BLaER1 treated with 17β-estradiol and CSF1 and Interleukin-3, amounts not matched to agents 10 nM and 100 nM (cell line): ENCODE results near the gene MDFI.
"Not testable (repeated sequence)": the region's sequence is repeated elsewhere in the genome, so short reads cannot be mapped to it uniquely, and the experiment has no call there.

Experiments
- H3K27ac ChIP-seq, 11 experiments: shearing (Covaris generic); formaldehyde crosslinking; 2 replicates each; pipeline ENCODE4 v1.8.1; 2022
- H3K27me3 ChIP-seq, 11 experiments: shearing (Covaris generic); formaldehyde crosslinking; 2 replicates each; pipeline ENCODE4 v1.8.1; 2022
- H3K36me3 ChIP-seq, 11 experiments: shearing (Covaris generic); formaldehyde crosslinking; 2 replicates each; pipeline ENCODE4 v1.8.1; 2022
- H3K4me1 ChIP-seq, 10 experiments: shearing (Covaris generic); formaldehyde crosslinking; 2 replicates each; pipeline ENCODE4 v1.8.1; 2022
- H3K4me2 ChIP-seq, 11 experiments: shearing (Covaris generic); formaldehyde crosslinking; 2 replicates each; pipeline ENCODE4 v1.8.1; 2022
- H3K4me3 ChIP-seq, 10 experiments: shearing (Covaris generic); formaldehyde crosslinking; 2 replicates each; pipeline ENCODE4 v1.8.1; 2022
- H3K9ac ChIP-seq, 11 experiments: shearing (Covaris generic); formaldehyde crosslinking; 2 replicates each; pipeline ENCODE4 v1.8.1; 2022
- H3K9me3 ChIP-seq, 11 experiments: shearing (Covaris generic); formaldehyde crosslinking; replicated peaks in 1 of 11; 2 replicates each; pipeline ENCODE4 v1.8.1; 2022
- H4K20me1 ChIP-seq, 11 experiments: shearing (Covaris generic); formaldehyde crosslinking; 2 replicates each; pipeline ENCODE4 v1.8.1; 2022
- Cebpa-rat ChIP-seq, 11 experiments: shearing (Covaris generic); IDR thresholded peaks; 2 replicates each; pipeline ENCODE4 v1.8.1; 2022

MDFI gene

GRCh38 chr6:41608443-41609151, 29.7 kb upstream of the MDFI start:
- Histone ChIP-seq H3K27ac (no peak overlapping the region), H3K9me3 (peaks cover 9 to 17% (median 13%) of the 10 kb centered on the region in 11 experiments; a peak in 21 of 22 replicates), H3K4me2 (no peak overlapping the region), H3K9ac (no peak overlapping the region), H3K4me1 (peaks cover 0 to 12% (median 0%) of the 10 kb centered on the region in 10 experiments; a peak in 4 of 20 replicates), H3K4me3 (no peak overlapping the region), H3K27me3 (no peaks in the 10 kb centered on the region), H4K20me1 (no peaks in the 10 kb centered on the region), H3K36me3 (no peaks in the 10 kb centered on the region)
- TF ChIP-seq Cebpa-rat (IDR thresholded peaks at IDR 0.05) = no peak

GRCh38 chr6:41614715-41615114, 23.6 kb upstream of the MDFI start:
- no peaks in the 10 kb centered on the region for H4K20me1 ChIP-seq
- H3K4me2 ChIP-seq = no peak overlapping the region

DNA sequence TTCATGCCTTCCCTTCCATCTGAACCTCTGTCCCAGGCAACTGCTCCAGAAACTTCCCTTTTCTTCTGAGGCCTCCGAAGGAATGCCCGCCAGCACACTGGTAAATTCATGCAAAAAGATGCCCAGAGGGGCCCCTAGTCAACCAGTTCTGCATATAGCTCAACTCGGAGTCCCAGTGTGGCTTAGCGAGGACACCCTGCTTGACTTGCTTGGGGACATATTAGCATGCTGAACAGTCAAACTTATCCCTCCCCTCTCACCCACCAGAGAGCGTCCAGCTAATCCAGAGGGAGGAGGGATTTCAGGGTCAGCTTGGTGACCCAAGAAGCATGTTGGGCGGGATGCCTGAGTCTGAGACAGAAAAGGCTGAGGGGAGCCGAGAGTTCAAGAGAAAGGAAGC, 23.0 kb upstream of the MDFI start:
- H3K4me1 ChIP-seq = peaks cover 0 to 19% (median 13%) of the 10 kb centered on the region in 10 experiments; a peak in 14 of 20 replicates
- no peak for TF ChIP-seq Cebpa-rat (IDR thresholded peaks at IDR 0.05)
- H3K9me3 ChIP-seq = peaks cover 12 to 21% (median 17%) of the 10 kb centered on the region in 11 experiments
- H3K9ac ChIP-seq = no peak overlapping the region
- no peaks in the 10 kb centered on the region for H3K36me3 ChIP-seq
- no peaks in the 10 kb centered on the region for H4K20me1 ChIP-seq
- no peak overlapping the region for H3K27ac ChIP-seq
- no peaks in the 10 kb centered on the region for H3K27me3 ChIP-seq
- no peak overlapping the region for H3K4me3 ChIP-seq
- no peak overlapping the region for H3K4me2 ChIP-seq

More at GRCh38 chr6:41614715-41615114, 23.6 kb upstream of the MDFI start:
- no peak overlapping the region for H3K27ac ChIP-seq
- no peaks in the 10 kb centered on the region for H3K36me3 ChIP-seq
- peaks cover 9 to 19% (median 14%) of the 10 kb centered on the region in 11 experiments for H3K9me3 ChIP-seq
- peaks cover 0 to 19% (median 13%) of the 10 kb centered on the region in 10 experiments; a peak in 14 of 20 replicates for H3K4me1 ChIP-seq
- H3K27me3 ChIP-seq = no peaks in the 10 kb centered on the region
- TF ChIP-seq Cebpa-rat (IDR thresholded peaks at IDR 0.05) = no peak
- no peak overlapping the region for H3K4me3 ChIP-seq
- H3K9ac ChIP-seq = no peak overlapping the region

DNA sequence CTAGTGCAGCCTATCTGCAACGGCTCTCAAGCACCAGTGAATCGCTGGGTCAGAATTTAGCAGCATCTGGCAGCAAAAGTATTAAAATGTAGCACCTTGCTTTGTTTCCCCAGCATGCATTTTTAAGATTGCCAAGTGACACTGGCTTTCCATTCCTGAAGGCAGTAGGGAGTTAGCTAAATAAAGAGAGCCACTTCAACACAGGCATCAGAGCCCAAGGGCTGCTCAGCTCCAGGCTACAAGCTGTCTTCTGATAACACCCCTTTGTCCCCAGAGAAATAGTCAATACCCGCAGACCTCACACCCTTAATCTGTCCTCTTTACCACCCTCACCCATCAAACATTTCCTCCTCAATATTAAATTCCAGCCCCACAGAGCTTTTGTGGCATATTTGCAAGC, 19.7 kb upstream of the MDFI start:
- H3K4me3 ChIP-seq = no peak overlapping the region
- H4K20me1 ChIP-seq = no peaks in the 10 kb centered on the region
- peaks cover 15 to 29% (median 23%) of the 10 kb centered on the region in 11 experiments for H3K9me3 ChIP-seq
- H3K4me1 ChIP-seq = peaks cover 11 to 37% (median 30%) of the 10 kb centered on the region in 10 experiments
- H3K4me2 ChIP-seq = peak overlapping the region in 8 of 11 experiments; percentile 0 to 71 (median 49); a peak in 14 of 22 replicates
- H3K9ac ChIP-seq = no peak overlapping the region
- no peak overlapping the region for H3K27ac ChIP-seq
- no peaks in the 10 kb centered on the region for H3K36me3 ChIP-seq
- no peaks in the 10 kb centered on the region for H3K27me3 ChIP-seq
- TF ChIP-seq Cebpa-rat (IDR thresholded peaks at IDR 0.05) = no peak

DNA sequence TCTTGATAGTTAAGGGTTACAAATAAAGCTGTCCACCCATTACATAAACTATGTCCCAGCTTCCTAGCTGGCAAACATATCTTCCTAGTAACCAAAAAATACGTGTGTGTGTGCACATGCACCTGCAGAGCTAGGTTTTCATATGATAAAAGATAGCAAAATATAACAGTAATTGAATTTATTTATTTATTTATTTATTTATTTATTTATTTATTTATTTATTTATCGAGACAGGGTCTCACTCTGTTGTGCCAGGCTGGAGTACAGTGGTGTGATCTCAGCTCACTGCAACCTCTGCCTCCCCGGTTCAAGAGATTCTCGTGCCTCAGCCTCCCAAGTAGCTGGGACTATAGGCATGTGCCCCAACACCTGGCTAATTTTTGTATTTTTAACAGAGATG, 19.1 kb upstream of the MDFI start:
- not testable (repeated sequence) for H3K27ac ChIP-seq, H3K36me3 ChIP-seq, H4K20me1 ChIP-seq

DNA sequence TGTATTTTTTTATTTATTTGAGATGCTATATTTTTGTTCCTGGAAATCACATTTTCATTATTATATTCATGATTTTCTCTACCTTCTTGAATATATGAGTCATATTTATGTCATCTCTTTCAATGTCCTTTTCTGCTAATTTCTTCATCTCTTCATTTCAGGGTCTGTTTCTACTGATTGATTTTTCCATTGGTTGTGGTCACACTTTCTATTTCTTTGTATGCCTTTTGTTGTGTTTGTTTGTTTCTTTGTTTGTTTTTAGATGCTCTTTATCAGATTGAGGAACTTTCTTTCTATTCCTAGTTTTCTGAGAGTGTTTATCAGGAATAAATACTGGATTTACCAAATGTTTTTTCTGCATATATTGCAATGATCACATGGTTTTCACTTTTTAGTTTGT, 16.9 kb upstream of the MDFI start:
- Histone ChIP-seq H3K4me1 (peaks cover 38 to 64% (median 57%) of the 10 kb centered on the region in 10 experiments), H3K4me3 (no peak overlapping the region), H3K4me2 (no peak overlapping the region), H3K9ac (no peak overlapping the region), H4K20me1 (no peaks in the 10 kb centered on the region), H3K27ac (no peak overlapping the region), H3K36me3 (no peaks in the 10 kb centered on the region), H3K27me3 (no peaks in the 10 kb centered on the region), H3K9me3 (peaks cover 13 to 26% (median 22%) of the 10 kb centered on the region in 11 experiments)
- no peak for TF ChIP-seq Cebpa-rat (IDR thresholded peaks at IDR 0.05)

More for the DNA sequence above, 19.1 kb upstream of the MDFI start:
- H3K4me3 ChIP-seq, H3K9ac ChIP-seq, H3K27me3 ChIP-seq: not testable (repeated sequence)
- H3K9me3 ChIP-seq = peaks cover 13 to 28% (median 22%) of the 10 kb centered on the region in 11 experiments
- H3K4me1 ChIP-seq = peaks cover 16 to 43% (median 36%) of the 10 kb centered on the region in 10 experiments
- peak overlapping the region in 6 of 11 experiments; percentile 44 to 71 (median 56); a peak in 11 of 22 replicates for H3K4me2 ChIP-seq

DNA sequence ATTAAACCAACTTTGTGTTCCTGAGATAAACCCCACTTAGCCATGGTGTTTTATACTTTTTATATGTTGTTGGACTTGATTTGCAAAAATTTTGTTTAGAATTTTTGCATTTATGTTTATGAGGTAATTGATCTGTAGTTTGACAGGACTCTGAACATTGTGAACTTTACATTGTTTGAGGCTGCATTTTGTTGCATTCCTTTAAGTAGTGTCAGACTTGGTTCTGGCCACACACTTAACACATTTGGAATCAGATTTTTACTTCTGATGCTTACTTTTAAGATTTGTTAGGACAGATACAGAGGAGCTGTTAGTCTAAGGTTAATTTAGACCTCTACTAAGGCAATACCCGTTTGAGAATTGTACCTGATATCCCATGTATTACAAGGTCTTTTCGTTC, 16.5 kb upstream of the MDFI start:
- Histone ChIP-seq H3K4me2 (peak overlapping the region in 3 of 11 experiments; percentile 74 to 85 (median 84); a peak in 5 of 22 replicates), H4K20me1 (no peaks in the 10 kb centered on the region), H3K27me3 (no peaks in the 10 kb centered on the region), H3K9me3 (peaks cover 13 to 26% (median 22%) of the 10 kb centered on the region in 11 experiments), H3K27ac (no peak overlapping the region), H3K4me1 (peaks cover 43 to 69% (median 62%) of the 10 kb centered on the region in 10 experiments), H3K9ac (no peak overlapping the region), H3K36me3 (no peaks in the 10 kb centered on the region), H3K4me3 (no peak overlapping the region)
- TF ChIP-seq Cebpa-rat (IDR thresholded peaks at IDR 0.05) = no peak

- H3K36me3 ChIP-seq = no peaks in the 10 kb centered on the region
- no peaks in the 10 kb centered on the region for H4K20me1 ChIP-seq
- no peak for TF ChIP-seq Cebpa-rat (IDR thresholded peaks at IDR 0.05)
- H3K4me2 ChIP-seq = peak overlapping the region; percentile 46 to 85 (median 74)
- peak overlapping the region in 4 of 11 experiments; percentile 33 to 70 (median 48); a peak in 3 of 22 replicates for H3K9ac ChIP-seq
- H3K4me1 ChIP-seq = peaks cover 49 to 75% (median 68%) of the 10 kb centered on the region in 10 experiments
- H3K27me3 ChIP-seq = no peaks in the 10 kb centered on the region
- H3K4me3 ChIP-seq = peak overlapping the region in 1 of 10 experiments; percentile 20; a peak in 1 of 20 replicates
- H3K9me3 ChIP-seq = peaks cover 13 to 26% (median 22%) of the 10 kb centered on the region in 11 experiments
- peak overlapping the region in 6 of 11 experiments; percentile 21 to 88 (median 81); a peak in 9 of 22 replicates for H3K27ac ChIP-seq
These were observed 15.9 kb upstream of the MDFI start for GRCh38 chr6:41622206-41622988.

DNA sequence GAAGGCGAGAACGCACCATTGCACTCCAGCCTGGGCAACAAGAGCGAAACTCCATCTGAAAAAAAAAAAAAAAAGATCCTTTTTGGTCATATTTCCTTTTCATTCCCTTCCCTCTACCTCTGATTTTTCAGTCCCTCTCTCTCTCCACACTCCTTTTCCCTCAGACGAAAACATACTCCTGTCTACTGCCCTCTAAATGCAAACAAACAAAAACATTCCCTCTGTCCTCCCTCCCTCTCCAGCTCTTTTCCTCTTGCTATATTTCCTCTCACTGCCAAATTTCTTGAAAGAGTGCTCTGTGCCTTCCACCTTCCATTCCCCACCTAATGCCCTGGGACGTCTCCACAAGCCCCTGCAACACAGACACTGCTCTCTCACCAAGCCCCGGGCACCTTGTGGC, 14.9 kb upstream of the MDFI start:
- Histone ChIP-seq H3K36me3 (no peaks in the 10 kb centered on the region), H3K9me3 (peaks cover 13 to 26% (median 22%) of the 10 kb centered on the region in 11 experiments), H3K27me3 (no peaks in the 10 kb centered on the region), H3K4me1 (peaks cover 53 to 76% (median 71%) of the 10 kb centered on the region in 10 experiments), H3K4me3 (no peak overlapping the region; a peak in 2 of 20 replicates), H4K20me1 (no peaks in the 10 kb centered on the region), H3K27ac (peak overlapping the region in 7 of 11 experiments; percentile 71 to 88 (median 80); a peak in 13 of 22 replicates), H3K4me2 (peak overlapping the region; percentile 46 to 85 (median 74)), H3K9ac (peak overlapping the region in 4 of 11 experiments; percentile 33 to 70 (median 48); a peak in 7 of 22 replicates)
- TF ChIP-seq Cebpa-rat (IDR thresholded peaks at IDR 0.05) = no peak
